ENCODE data around the gene PPP4R2. TPM values are rescaled to one million over a fixed set of nuclear protein-coding genes. Genes with fewer than 3 reads are reported as not detected.

PPP4R2 gene
- total RNA-seq, 1 donor from 2014 or later, result 82.1 TPM

DNA sequence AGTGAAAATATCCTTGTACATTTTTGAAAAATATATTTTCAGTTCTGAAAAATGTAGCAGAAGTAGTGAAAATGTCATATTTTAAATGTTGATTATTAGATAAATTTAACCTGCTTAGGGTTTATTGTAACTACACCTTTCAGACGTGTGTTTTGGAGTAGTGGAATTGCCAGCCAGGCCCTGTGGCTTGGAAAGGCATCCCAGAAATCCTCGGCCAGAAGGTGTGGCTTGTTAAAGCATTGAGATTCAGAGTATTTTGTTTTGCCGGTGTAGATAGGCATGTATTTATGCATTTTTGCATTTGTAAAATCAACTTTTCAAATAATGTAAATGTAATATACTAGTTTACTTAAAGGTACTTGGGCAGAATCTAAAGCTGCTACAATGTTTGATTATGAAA, 71.8 kb downstream of the PPP4R2 start:
- DNase-seq (ENCODE audit: low spot score), result no peak

DNA sequence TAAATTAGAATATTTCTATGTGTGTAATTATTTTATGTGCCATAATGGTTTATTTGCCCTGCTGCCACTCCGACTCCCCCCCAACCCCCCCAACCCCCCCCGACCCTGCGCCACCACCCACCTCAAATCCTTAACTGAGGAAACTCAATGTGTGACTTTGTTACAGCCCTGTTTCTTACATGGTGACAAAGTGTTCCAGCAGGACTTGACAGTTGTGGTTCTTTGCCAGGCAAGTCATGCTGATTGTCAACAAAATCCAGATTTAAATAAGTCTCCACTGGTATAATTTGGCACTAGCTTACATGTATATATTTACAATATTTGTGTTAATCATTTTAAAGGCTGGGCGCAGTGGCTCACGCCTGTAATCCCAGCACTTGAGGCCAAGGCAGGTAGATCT, 72.6 kb downstream of the PPP4R2 start:
- no peak for DNase-seq (ENCODE audit: low spot score)

DNA sequence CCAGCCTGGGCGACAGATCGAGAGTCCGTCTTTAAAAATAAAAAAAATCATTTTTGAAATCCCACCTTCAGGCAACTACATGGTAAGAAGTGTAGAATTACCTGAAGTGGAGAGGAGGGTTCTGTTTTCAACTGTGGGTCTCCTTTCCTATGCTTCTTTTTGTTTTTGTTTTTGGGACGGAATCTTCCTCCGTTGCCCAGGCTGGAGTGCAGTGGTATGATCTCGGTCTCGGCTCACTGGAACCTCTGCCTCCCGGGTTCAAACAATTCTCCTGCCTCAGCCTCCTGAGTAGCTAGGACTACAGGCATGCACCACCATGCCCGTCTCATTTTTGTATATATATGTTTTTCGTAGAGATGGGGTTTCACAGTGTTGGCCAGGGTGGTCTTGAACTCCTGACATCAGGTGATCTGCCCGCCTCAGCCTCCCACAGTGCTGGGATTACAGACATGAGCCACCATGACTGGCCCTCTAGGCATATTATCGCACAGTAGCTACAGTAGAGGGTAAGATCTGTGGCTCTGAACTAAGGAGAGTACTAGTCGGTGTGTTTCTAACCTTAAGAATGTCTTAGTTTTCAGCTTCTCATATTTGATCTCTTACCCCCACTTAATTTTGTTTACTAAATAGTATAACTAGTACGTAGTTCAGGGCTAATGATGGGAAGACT, 73.3 kb downstream of the PPP4R2 start:
- no peak for DNase-seq (ENCODE audit: low spot score)

DNA sequence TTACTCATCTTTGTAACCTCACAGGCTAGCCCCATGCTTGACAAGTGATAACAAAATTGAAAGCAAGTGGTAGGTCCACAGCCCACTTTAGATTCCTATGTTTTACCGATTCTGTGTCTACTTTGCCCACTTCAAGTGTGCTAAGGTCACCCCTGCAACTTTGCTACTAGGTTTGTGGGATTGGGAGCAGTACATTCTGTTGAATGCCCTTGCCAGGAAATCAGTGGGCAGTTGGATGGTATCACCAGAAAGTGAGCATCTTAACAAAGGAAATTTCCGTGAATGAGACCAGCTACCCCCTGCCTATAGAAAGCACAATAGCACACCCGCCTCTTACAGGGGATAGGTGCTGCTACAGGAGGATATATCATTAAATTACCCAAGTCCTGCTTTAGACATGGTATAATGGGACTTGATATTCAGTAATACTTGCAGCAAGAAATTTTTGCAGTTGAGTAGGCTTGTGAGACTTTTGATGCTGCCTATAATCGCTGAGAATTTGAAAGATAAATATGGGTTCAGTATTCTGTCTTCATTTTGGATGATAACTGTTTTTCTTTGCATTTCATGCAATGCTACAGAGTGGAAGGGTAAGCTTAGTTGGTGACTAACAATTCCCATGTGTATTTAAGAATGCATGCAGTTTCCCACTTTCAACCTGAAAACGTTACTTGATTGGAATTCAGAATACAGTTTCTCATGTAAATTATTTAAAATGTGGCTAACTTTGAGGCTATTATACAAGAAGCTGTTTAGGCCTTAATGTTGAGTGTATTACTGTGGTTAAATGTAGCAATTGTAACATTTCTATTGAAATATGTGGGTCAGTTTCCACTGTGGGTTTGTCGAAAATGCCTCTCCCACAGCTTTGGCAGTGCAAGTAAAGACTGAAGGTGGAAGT, 74.3 kb downstream of the PPP4R2 start:
- no peak for DNase-seq (ENCODE audit: low spot score)

DNA sequence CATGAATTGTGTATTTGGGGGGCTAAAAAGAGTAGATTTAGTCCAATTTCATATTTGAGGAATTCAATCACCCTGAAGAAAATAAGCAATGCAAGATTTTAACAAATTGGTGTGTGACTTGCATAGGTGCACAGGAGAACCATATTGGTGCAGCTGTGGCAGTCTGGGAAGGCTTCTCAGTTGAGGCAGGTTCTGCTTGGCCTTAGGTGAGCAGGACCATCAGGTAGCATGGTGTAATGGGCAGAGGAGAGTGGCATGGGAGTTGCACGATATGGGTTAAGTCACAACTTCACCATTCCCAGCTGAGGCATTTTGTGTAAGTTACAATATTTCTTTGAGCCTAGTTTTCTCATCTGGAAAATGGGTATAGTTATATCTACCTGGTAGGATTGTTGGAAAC, 75.3 kb downstream of the PPP4R2 start:
- DNase-seq (ENCODE audit: low spot score), result no peak

DNA sequence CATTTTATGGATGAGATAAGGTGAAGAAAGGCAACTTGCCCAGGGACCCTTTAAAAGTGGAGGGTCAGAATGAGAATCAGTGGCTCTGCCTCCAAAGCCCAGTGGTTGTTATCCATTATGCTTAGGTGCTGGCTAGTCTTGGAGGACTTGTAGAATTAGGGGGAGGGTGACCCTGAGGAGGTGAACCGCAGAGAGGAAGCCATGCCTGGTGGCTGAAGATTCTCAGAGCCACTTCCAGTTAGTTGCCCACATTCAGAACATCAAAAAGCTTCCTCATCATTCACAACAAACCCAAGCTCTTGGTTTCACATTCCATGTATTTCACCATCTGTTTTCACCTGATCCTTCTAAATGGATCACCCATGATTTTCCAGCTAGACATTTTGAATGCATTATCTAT, 76.0 kb downstream of the PPP4R2 start:
- DNase-seq (ENCODE audit: low spot score), result no peak

DNA sequence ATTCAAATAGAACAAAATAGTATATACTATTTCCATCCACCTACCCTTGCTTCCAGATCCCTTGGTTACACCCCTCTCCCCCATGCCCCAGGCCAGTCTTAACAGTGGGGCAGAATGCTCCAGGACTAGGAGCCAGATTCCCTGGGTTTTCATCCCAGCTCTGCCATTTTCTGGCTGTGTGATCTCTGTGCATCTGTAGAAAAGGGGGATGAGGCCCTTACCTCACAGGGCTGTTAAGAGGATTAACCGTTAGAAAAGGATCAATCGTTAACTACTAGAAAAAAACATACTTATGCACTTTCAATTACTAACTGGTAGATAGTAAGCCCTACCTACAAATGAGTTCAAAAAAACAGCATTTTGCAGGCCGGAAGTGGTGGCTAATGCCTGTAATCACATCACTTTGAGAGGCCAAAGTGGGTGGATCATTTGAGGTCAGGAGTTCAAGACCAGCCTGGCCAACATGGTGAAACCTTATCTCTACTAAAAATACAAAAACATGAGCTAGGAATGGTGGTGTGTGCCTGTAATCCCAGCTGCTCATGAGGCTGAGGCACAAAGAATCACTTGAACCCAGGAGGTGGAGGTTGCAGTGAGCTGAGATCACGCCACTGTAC, 76.6 kb downstream of the PPP4R2 start:
- no peak for DNase-seq (ENCODE audit: low spot score)

DNA sequence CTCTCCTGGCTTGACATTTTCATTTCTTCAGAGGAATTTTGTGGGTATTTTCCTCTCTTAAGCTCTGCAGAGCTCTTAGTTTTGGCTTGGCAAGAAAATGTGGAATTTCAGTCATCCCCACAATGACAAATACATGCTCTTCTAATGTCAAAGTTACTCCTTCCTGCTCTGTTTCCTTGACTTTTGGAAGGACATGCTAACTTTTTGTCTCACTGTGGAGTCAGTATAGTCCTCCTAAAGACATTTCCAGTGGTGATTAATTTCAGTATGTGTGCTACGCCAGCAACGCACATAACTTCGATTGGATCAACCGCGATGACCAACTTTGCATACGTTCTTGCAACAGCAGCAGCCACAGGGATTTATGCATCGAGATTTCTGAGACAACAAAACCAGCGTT, 78.2 kb downstream of the PPP4R2 start:
- DNase-seq (ENCODE audit: low spot score), result no peak

DNA sequence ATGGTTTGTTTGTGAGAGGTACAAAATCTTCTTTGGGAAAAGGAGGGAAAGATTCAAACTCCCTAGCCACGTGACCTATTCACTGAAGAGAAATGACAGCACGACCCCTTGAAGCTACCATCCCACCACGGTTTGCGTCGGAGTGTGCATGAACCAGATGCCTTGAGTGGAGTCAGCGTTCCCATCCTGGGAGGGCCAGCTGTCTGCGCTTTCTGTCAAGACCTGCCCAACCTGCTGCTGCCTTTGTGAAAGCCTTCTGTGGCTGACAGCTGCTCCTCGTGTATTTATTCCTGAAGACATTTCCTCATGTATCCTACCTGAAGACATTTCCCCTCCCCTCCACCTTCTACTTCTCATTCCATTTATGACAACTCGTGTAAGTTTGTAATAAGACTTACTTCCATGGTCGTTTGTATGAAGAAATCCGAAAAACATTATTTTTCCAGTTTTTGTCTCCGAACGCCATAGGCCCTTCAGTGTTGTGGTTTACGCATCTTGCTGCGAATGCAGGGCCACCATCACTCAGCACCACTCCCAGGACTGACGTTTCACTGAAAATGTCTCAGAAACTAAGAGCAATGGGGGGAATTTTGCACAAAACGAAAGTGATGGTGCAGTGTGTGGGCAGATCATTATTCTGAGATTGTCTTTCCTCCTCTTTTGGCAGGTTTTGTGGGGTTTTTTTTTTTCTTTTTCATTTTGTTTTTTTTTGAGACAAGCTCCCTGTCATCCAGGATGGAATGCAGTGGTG, 83.8 kb downstream of the PPP4R2 start:
- DNase-seq (ENCODE audit: low spot score), result no peak

DNA sequence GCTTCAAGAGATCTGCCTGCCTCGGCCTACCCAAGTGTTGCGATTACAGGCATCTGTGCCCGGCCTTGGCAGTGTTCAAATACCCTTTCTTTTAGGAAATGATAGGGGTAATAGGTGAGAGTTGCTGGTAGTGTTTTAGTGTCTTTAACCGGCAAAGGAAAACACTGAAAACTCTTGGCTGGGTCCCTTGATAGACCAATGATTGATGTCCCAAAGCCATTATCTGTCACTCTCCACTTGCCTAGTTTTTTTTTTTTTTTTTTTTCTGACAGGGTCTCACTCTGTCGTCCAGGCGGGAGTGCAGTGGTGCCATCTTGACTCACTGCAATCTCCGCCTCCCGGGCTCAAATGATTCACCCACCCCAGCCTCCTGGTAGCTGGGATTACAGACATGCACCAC, 84.5 kb downstream of the PPP4R2 start:
- no peak for DNase-seq (ENCODE audit: low spot score)

DNA sequence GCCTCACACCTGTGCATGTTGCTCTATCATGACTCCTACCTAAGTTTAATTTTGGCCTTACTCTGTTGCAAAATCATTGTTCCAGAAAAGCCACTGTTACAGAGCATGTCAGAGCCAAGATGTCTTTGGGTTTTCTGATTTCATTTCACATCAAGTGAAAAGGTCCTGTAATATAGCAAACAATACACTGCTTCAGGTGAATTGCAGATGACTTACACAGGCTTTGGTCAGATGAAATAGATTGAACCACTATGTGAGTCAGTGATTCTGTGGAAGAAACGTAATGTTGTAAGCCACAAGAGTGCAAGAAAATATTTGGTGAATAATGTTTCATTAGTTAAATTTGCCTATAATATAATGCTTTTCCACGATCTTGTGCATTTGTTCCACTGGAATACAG, 87.6 kb downstream of the PPP4R2 start:
- DNase-seq (ENCODE audit: low spot score), result no peak

DNA sequence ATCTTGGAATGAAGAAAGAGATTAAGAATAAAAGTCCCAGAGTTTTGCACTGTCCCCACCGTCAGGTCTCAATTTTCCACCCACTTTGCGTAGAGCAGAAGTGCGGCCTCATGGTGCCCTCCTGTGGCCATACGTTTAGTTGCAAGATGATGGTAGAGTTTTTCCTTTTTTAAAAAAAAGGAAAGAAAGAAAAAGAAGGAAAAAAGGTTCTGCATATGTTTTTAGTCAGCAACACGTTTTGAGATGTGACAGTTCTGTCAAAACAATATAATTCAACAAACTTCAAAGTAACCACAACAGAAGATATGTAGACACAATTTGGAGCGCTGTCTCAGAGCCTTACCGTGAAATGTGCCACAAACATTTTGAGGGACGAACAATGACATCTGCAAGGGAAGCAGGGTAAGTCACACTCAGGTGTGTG, 89.5 kb downstream of the PPP4R2 start:
- DNase-seq (ENCODE audit: low spot score), result no peak

DNA sequence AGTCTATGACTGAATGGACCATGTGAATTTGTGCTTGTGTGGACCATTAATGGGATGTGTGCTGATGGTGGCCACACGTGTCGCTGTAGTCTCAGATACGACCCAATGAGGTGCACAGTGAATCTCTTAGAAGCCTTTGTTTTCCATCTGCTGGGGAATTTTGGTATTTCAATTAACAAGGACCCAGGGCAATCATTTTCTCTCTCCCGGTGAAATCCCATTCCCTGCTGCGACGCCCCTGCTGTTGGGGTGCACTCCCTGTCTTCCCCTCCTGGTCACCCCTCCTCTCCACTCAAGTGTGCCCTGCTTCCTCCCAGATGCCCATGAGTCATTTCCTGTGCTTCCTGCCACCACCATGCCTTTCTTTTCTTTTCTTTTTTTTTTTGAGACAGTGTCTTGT, 97.5 kb downstream of the PPP4R2 start:
- DNase-seq (ENCODE audit: low spot score), result no peak

DNA sequence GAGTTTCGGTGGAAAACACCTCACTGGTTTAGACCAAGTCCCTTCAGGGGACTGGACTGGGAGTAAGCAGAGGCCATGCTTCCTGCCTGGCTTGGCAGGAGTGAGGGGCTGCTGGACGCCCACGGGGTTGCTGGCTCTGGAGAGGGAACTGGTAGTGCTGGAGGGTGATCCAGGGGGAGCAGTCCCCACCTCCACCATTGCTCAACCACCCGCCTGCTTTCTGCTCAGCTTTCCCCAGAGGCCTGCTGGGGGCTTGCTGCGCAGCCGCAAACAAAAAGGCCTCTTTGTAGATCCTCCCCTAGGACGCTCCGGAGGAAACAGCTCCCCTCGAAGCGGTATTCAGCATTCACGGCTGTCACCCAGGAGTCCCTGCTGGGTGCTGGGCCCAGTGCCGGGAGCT, 98.3 kb downstream of the PPP4R2 start:
- DNase-seq (ENCODE audit: low spot score), result no peak

DNA sequence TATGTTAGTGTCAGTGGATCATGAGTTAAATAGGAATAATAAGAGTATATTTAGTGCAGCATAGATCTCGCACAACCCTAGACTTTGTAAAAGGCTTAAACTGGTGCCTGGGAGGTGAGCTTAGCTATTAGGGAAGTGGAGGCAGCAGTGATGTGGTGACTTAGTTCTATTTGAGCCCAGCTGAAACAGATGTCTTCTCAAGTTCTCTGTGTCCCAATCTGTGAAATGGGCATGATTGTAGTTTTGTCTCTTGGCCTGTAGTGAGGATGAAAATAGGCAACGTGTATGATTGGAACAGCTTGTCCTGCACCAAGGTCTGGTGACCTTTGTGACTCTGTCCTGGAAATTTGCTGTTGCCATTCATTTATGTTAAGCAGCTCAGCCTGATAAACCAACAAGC, 99.6 kb downstream of the PPP4R2 start:
- DNase-seq (ENCODE audit: low spot score), result no peak

DNA sequence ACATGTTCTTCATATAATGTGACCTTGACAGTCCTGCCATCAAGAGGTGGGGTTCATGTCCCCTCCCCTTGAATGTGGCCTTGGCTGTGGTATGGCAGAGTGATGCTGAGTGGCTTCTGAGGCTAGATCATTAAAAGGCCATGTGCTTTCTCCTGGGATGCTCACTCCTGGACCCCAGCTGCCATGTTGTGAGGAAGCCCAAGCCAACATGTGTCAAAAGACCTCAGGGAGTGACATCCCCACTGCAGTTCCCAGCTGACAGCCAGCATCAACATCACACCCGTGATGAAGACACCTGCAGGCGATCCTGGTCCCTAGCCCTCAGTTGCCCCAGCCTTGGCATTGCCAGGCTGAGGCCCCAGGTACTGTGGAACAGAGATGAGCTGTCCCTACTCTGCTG, 101.4 kb downstream of the PPP4R2 start:
- DNase-seq (ENCODE audit: low spot score), result no peak

DNA sequence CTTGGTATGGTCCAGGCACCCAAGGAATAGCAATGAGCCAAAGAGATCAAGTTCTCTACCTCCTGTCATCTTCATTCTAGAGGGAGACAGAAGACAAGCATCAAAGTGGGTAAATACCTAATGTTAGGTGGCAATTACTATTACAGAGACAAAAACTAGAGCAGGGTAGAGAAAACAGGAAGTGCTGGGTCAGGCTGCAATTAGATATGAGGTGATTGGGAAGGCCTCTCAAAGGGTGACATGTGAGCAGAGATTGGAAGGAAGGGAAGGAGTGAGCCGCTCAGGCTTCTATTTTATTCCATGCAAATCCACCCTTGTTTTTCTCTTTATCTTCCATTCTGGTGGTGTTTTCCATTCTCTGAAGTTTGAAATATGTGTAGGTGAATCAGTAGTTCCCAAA, 102.3 kb downstream of the PPP4R2 start:
- DNase-seq (ENCODE audit: low spot score), result no peak

DNA sequence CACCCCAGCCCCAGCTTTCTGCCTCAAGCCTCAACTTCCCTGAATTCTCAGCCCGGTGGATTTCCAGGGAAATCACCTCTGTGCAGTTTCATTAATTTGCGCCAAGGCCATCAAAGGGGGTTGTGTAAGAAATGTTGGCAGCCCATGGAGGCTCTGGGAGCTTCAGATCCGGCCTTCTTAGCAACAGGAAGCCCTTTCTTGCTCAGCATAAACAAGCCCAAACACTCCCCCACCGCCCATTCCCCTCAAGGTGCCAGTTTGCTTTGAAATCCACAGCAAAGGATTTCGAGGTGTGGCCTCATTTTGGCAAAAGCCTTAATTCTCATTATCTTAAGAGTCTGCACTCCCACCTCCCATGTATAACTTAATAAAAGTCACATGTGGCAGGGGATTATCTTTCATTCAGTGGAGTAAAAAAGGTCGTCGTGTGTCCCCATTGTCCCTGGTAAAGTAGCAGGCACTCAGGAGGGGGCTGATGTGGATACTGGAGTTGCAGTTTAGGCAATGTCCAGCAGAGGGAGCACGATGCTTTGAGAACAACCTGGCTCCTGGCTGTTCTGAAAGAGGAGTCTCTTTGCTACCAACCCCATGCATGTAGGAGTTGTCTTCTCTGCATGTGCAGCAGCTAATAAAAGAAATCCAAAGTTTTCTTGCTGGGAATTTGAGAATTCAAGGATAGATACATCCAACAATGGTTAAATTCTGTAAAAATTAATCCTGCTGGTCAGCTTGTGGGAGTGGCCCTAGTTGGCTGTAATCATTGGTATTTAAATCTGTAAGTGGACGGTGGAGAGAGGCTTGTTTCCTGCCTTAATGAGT, 104.3 kb downstream of the PPP4R2 start:
- no peak for DNase-seq (ENCODE audit: low spot score)

DNA sequence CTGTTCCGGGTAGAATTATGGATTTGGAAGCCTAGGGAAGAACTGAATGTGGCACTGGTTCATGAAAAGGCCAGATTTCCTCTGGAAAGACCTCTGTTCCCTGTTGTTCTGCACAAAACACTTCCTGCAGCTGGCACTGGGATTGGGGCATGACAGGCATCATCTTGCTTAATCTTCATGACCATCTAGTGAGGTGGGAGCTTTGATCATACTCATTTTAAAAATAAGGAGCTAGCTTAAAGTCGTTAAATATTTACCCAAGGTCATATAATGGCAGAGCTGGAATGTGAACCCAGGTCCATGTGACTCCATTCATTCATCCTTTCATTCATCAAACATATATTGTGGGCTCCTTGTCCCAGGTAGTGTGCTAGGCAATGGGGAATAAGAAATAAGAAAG, 105.3 kb downstream of the PPP4R2 start:
- DNase-seq (ENCODE audit: low spot score), result no peak

DNA sequence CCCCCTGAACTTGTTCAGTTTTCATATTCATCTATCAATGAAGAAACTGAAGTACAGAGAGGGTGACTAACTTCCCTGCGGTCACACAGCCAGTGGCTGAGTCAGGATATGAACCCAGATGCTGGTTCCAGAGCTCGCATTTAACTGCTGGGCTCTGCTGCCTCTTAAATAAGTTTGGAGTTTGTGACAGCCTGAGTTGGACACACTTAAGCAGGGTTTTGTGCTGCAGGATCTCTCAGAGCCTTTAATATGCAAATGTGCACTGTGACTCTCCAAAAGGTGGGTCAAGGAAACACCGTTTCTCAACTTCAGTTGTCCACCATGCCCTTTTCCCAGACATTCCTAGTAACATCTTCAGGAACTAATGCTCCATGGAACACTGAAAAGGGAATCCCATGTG, 110.6 kb downstream of the PPP4R2 start:
- DNase-seq (ENCODE audit: low spot score), result no peak

DNA sequence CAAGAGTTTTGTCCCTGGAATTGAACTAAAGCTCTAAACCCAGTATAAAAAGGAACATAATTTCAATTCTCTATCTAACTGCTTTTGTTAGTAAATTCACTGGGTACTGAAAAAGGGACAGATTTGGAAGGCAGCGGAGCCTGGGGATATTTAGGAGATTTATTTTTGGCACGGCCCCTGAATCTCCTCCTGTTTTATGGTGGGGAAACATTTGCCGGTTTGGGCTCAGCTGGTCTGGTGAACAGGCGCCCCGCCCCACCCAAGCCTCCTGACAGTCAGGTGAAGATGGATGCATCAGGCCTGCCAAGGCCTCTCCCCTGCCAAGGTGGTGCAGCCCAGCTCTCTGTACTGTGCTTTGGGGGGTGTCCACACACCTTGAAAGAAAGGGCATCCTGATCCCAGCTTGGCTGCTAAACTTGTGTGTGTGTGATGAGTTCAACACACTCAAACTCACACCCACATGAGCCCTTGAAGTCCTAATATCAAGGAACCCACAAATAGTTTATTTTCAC, 111.1 kb downstream of the PPP4R2 start:
- DNase-seq (ENCODE audit: low spot score), result no peak

All from mesenteric fat pad (tissue), 1 donor.